Osteocyte (in vitro differentiated cells): ENCODE measurements around the gene SLC2A14. TPM values are rescaled to one million over a fixed set of nuclear protein-coding genes. Genes with fewer than 3 reads are reported as not detected.
"Not testable (repeated sequence)": the region's sequence is repeated elsewhere in the genome, so short reads cannot be mapped to it uniquely, and the experiment has no call there.

ENCODE experiments used
- DNase-seq: peaks from one replicate; pipeline ENCODE4 v3.0.0; 2021; ENCODE audit warnings: mixed read lengths; ENCODE audit not compliant: unreplicated experiment; ENCODE audit errors: extremely low spot score
- H3K27ac Mint-ChIP-seq: one replicate; pipeline ENCODE4 v1.8.0; 2021; ENCODE audit warnings: mild to moderate bottlenecking, mixed read lengths; ENCODE audit not compliant: unreplicated experiment
- H3K27me3 Mint-ChIP-seq: one replicate; pipeline ENCODE4 v1.8.0; 2021; ENCODE audit warnings: mixed read lengths; ENCODE audit not compliant: unreplicated experiment
- H3K36me3 Mint-ChIP-seq: one replicate; pipeline ENCODE4 v1.8.0; 2021; ENCODE audit warnings: mixed read lengths; ENCODE audit not compliant: unreplicated experiment
- H3K4me1 Mint-ChIP-seq: one replicate; pipeline ENCODE4 v1.8.0; 2021; ENCODE audit warnings: mixed read lengths; ENCODE audit not compliant: unreplicated experiment
- H3K4me3 Mint-ChIP-seq: one replicate; pipeline ENCODE4 v1.8.0; 2021; ENCODE audit warnings: mild to moderate bottlenecking, moderate library complexity, mixed read lengths; ENCODE audit not compliant: unreplicated experiment
- H3K9me3 Mint-ChIP-seq: one replicate; pipeline ENCODE4 v1.8.0; 2021; ENCODE audit warnings: mixed read lengths; ENCODE audit not compliant: unreplicated experiment
- total RNA-seq: library from RNA; stranded (reverse); gene quantifications from 2 replicates; pipeline ENCODE4 v1.2.1, GENCODE V29; 2021
- TF ChIP-seq, protein P1 (sequence below): fragments of 200-600 bp; sonication (generic); IDR thresholded peaks from 2 replicates; pipeline ENCODE4 v1.5.0; 2021; ENCODE audit warnings: antibody characterized with exemption, mild to moderate bottlenecking, moderate library complexity

SLC2A14 gene
- total RNA-seq, 1 donor from 2014 or later, result 1.9 TPM

DNA sequence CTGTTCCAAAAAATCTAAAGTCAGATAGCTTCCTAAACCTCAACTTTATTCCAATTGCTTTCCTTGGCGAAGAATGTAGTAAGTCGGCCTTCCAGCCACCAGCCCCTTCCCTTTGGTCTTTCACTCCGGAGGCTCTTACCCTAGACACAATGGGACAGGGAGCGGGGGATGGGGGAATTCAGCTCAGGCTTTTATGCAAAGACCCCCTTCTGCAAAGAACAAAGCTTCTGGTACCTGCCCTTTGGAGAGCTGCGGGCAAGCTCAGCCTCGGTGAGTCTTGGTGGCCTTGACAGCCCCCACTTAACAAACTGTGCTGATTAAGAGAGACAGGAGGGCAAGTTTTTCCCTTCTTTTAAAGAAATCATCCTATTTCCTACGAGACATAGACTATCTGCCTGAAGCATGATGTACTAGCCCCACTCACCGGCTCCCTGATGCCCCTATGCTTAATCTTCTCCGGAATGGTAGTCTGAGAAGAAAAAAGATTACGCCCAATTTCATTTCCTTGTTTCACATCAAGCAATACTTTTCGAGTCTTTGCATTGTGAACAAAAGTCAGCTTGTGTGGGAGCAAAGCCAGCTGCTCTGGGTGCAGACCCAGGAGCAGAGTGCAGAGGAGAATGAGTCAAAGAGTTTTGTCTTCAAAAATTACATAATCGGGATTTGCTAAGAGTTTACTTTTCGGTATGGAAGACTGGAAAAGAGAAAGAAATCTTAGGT, 85.0 kb downstream of the SLC2A14 start:
- H3K27me3 Mint-ChIP-seq, result peaks cover 52% of the 10 kb centered on the region
- DNase-seq, result no peak
- no peaks in the 10 kb centered on the region for H3K36me3 Mint-ChIP-seq
- TF ChIP-seq, protein P1, sequence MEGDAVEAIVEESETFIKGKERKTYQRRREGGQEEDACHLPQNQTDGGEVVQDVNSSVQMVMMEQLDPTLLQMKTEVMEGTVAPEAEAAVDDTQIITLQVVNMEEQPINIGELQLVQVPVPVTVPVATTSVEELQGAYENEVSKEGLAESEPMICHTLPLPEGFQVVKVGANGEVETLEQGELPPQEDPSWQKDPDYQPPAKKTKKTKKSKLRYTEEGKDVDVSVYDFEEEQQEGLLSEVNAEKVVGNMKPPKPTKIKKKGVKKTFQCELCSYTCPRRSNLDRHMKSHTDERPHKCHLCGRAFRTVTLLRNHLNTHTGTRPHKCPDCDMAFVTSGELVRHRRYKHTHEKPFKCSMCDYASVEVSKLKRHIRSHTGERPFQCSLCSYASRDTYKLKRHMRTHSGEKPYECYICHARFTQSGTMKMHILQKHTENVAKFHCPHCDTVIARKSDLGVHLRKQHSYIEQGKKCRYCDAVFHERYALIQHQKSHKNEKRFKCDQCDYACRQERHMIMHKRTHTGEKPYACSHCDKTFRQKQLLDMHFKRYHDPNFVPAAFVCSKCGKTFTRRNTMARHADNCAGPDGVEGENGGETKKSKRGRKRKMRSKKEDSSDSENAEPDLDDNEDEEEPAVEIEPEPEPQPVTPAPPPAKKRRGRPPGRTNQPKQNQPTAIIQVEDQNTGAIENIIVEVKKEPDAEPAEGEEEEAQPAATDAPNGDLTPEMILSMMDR, result no peak
- no peak overlapping the region for H3K27ac Mint-ChIP-seq
- H3K9me3 Mint-ChIP-seq, result no peaks in the 10 kb centered on the region
- peaks cover 2% of the 10 kb centered on the region for H3K4me1 Mint-ChIP-seq
- H3K4me3 Mint-ChIP-seq, result no peak overlapping the region

DNA sequence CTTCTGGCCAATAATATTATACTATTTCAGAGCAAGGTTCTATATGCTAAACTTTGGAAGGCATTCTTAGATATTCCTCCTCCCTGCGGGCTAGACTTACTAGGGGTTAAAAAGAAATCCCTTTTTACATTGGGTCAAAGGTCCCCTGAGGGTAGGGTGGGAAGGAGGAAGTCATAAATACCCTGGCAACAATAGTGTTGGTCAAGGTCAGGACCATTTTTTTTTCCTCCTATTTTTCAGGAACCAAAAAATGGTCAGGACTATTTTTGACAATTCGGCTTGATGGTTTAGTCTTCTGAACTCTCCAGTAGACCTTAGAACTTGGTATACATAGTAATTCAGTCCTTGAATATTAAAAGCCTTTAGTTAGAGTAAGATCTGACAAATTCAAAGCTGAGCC, 88.0 kb downstream of the SLC2A14 start:
- Mint-ChIP-seq H3K9me3 (no peaks in the 10 kb centered on the region), H3K4me1 (peaks cover 2% of the 10 kb centered on the region), H3K4me3 (no peak overlapping the region), H3K27me3 (peaks cover 36% of the 10 kb centered on the region), H3K27ac (no peak overlapping the region), H3K36me3 (no peaks in the 10 kb centered on the region)
- TF ChIP-seq, protein P1, result no peak
- DNase-seq, result no peak

DNA sequence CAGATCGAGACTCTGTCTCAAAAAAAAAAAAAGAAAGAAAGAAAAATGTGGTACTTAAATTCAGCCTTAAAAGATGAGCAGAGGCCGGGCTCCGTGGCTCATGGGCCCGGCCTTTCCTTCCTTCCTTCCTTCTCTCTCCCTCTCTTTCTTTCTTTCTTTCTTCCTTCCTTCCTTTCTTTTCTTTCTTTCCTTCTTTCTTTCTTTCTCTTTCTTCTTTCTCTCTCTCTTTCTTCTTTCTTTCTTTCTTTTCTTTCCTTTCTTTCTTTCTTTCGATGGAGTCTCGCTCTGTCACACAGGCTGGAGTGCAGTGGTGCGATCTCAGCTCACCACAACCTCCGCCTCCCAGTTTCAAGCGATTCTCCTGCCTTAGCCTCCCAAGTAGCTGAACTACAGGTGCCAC, 89.3 kb downstream of the SLC2A14 start:
- not testable (repeated sequence) for DNase-seq, H3K36me3 Mint-ChIP-seq, H3K9me3 Mint-ChIP-seq, H3K27ac Mint-ChIP-seq, H3K4me1 Mint-ChIP-seq, H3K4me3 Mint-ChIP-seq
- H3K27me3 Mint-ChIP-seq, result peaks cover 27% of the 10 kb centered on the region

DNA sequence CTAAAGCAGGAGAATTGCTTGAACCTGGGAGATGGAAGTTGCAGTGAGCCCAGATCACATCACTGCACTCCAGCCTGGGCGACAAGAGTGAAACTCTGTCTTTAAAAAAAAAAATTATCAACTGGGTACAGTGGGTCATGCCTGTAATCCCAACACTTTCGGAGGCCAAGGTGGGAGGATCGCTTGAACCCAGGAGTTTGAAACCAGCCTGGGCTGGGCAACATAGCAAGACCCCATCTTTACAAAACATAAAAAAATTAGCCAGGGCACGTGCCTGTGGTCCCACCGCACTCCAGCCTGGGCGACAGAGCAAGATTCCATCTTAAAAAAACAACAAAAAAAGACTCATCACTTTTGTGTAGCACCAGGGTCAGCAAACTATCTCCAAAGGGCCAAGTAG, 90.7 kb downstream of the SLC2A14 start:
- H3K27me3 Mint-ChIP-seq, result peaks cover 13% of the 10 kb centered on the region
- H3K27ac Mint-ChIP-seq, result no peak overlapping the region
- no peak overlapping the region for H3K4me3 Mint-ChIP-seq
- no peaks in the 10 kb centered on the region for H3K9me3 Mint-ChIP-seq
- DNase-seq, result no peak
- TF ChIP-seq, protein P1, result no peak
- no peaks in the 10 kb centered on the region for H3K36me3 Mint-ChIP-seq
- no peaks in the 10 kb centered on the region for H3K4me1 Mint-ChIP-seq

DNA sequence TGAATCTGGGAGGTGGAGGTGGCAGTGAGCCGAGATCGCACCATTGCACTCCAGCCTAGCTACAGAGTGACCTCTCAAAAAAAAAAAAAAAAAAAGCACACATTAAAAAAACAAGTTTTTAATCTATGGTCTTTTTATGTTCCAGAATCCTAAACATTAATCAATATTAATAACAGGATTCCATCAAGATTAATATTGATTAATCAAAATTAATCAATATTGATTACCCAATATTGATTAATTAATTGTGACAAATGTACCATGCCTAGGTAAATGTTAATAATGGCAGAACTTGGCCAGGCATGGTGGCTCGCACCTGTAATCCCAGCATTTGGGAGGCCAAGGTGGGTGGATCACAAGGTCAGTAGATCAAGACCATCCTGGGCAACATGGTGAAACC, 91.4 kb downstream of the SLC2A14 start:
- H3K4me3 Mint-ChIP-seq, result no peak overlapping the region

More for the DNA sequence above, 91.4 kb downstream of the SLC2A14 start:
- no peak overlapping the region for H3K27ac Mint-ChIP-seq
- no peaks in the 10 kb centered on the region for H3K4me1 Mint-ChIP-seq
- H3K9me3 Mint-ChIP-seq, result no peaks in the 10 kb centered on the region
- no peak for DNase-seq
- TF ChIP-seq, protein P1, result no peak
- no peaks in the 10 kb centered on the region for H3K36me3 Mint-ChIP-seq
- peaks cover 6% of the 10 kb centered on the region for H3K27me3 Mint-ChIP-seq
